Suprapubic skin (tissue), 3 donors: ENCODE results near the gene AMT.

Experiments
- CTCF ChIP-seq, 2 donors: fragments of 200-600 bp in 1 of 2; fragments of 450-650 bp in 1 of 2; sonication (generic) in 1 of 2; IDR thresholded peaks; one replicate each; pipeline ENCODE4 v1.5.1; 2016 to 2019; ENCODE audit warnings: antibody characterized with exemption in 2 of 2, mild to moderate bottlenecking in 1 of 2, moderate library complexity in 1 of 2
- EP300 ChIP-seq: sonication (generic); formaldehyde crosslinking; IDR thresholded peaks from one replicate; pipeline ENCODE4 v1.6.1; 2017; ENCODE audit warnings: antibody characterized with exemption
- POLR2A ChIP-seq, 2 donors: fragments of 450-650 bp; IDR thresholded peaks; one replicate each; pipeline ENCODE4 v1.6.1; 2017; ENCODE audit warnings: antibody characterized with exemption in 2 of 2, mild to moderate bottlenecking in 2 of 2, moderate library complexity in 2 of 2

GRCh38 chr3:49434731-49435130 lies 12.5 kb upstream of the AMT start:
- TF ChIP-seq CTCF (IDR thresholded peaks at IDR 0.05) (no peak), POLR2A (IDR thresholded peaks at IDR 0.05) (no peak), EP300 (no peak)
